Measurements from ENCODE around the gene HHEX.

GRCh38 chr10:92681306-92681834, 8.4 kb upstream of the HHEX start:
- no peak for TF ChIP-seq CTCF (IDR thresholded peaks at IDR 0.05; ENCODE audit: insufficient read depth, low read depth, low read length)
- no peak for TF ChIP-seq EZH2 (IDR thresholded peaks at IDR 0.05; ENCODE audit: insufficient read depth, low read length)

All from astrocyte (in vitro differentiated cells and primary cell).